ENCODE data around the gene TTC22. TPM values are rescaled to one million over a fixed set of nuclear protein-coding genes. Genes with fewer than 3 reads are reported as not detected.

TTC22 gene
- total RNA-seq, 1 donor from 2014 or later: 5.7 TPM

DNA sequence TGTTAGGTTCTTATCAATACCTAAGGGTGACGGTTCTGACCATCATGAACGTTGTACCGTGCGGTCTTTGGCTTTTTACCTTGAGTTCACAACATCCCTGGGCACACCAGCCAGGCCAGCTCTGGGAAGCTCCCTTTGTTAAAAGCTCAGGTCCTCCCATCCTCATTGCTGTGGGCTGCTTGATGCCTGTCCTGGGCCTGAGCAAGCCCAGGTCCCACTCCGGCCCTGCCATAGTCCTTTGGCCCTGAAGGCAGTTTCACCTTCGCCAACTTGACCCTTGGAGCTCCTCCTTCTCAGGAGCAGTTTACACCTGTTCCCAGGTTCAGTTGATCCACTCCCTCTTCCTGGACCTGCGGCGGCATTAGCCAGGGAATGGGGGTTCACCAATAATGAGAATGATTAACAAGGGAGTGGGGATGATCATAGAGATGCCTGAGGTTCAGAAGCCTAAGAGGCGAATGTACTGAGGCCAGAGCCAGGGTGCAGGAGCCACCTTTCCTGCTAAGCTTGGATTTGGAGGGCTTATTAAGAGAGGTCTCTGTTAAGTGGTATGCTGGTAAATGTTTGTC lies 45.7 kb upstream of the TTC22 start:
- no peak for DNase-seq (ENCODE audit: low read depth)
- Histone ChIP-seq H3K27me3 (ENCODE audit: control insufficient read depth, insufficient read depth, low read length) (no peaks in the 10 kb centered on the region), H3K36me3 (ENCODE audit: control insufficient read depth, insufficient read depth, low read length) (peaks cover 5% of the 10 kb centered on the region), H3K4me3 (ENCODE audit: low read depth, low read length) (no peak overlapping the region)
- TF ChIP-seq, protein P1, sequence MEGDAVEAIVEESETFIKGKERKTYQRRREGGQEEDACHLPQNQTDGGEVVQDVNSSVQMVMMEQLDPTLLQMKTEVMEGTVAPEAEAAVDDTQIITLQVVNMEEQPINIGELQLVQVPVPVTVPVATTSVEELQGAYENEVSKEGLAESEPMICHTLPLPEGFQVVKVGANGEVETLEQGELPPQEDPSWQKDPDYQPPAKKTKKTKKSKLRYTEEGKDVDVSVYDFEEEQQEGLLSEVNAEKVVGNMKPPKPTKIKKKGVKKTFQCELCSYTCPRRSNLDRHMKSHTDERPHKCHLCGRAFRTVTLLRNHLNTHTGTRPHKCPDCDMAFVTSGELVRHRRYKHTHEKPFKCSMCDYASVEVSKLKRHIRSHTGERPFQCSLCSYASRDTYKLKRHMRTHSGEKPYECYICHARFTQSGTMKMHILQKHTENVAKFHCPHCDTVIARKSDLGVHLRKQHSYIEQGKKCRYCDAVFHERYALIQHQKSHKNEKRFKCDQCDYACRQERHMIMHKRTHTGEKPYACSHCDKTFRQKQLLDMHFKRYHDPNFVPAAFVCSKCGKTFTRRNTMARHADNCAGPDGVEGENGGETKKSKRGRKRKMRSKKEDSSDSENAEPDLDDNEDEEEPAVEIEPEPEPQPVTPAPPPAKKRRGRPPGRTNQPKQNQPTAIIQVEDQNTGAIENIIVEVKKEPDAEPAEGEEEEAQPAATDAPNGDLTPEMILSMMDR (IDR thresholded peaks at IDR 0.05; ENCODE audit: insufficient read depth, low read length, poor library complexity, severe bottlenecking): no peak

DNA sequence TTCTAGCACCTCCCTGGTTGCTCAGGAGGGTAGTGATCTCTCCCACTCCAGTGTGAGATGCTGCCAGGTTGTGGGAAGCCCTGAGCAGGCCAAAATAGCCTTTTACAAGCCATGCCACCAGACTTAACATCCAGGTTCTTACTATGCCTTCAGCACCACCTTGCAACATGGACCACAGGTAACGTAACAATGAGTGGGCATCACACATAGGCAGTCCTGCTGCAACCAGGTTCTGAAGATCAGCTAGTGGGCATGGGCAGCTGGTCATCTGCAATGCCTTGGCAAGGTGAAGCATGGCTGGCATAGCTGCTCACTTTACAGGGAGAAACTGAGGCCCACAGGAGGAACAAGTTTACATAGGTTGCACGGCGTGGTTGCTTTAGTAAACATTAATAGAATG lies 45.2 kb upstream of the TTC22 start:
- Histone ChIP-seq H3K27me3 (ENCODE audit: control insufficient read depth, insufficient read depth, low read length) (no peaks in the 10 kb centered on the region), H3K4me3 (ENCODE audit: low read depth, low read length) (no peak overlapping the region), H3K36me3 (ENCODE audit: control insufficient read depth, insufficient read depth, low read length) (peaks cover 4% of the 10 kb centered on the region)
- no peak for DNase-seq (ENCODE audit: low read depth)
- TF ChIP-seq, protein P1 (IDR thresholded peaks at IDR 0.05; ENCODE audit: insufficient read depth, low read length, poor library complexity, severe bottlenecking): no peak

DNA sequence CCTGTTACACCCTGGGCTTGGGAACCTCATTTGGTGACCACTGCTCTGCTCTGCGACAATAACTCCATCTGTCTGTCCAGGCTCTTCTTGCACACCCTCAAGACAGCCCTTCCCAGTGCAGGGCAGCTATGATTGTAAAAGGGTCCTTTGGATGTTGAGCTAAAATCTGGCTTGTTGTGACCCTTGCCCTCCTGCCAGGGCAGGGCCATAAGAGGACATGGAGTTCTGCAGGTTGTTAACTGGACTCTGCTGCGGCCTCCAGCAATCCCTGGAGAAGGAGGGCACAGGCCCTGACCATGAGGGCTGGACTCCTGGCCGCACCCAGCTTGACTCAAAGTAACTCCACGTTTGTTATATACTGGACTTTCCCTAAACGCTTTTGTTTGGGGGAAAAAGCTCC lies 44.6 kb upstream of the TTC22 start:
- TF ChIP-seq, protein P1 (IDR thresholded peaks at IDR 0.05; ENCODE audit: insufficient read depth, low read length, poor library complexity, severe bottlenecking): no peak

DNA sequence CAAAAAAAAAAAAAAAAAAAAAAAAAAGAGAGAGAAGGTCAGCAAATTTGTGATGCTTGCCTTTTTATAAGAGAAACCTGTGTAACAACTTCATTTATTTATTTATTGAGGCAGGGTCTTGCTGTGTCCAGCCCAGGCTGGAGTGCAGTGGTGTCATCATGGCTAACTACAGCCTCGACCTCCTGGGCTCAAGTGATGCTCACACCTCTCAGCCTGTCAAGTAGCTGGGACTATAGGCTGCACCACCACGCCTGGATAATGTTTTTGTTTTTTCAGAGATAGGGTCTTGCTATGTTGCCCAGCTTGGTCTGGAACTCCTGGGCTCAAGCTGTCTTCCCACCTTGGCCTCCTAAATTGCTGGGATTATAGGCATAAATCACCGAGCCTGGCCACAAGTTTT lies 43.4 kb upstream of the TTC22 start:
- H3K4me3 ChIP-seq (ENCODE audit: low read depth, low read length): no peak overlapping the region
- TF ChIP-seq, protein P1 (IDR thresholded peaks at IDR 0.05; ENCODE audit: insufficient read depth, low read length, poor library complexity, severe bottlenecking): no peak
- no peak for DNase-seq (ENCODE audit: low read depth)

More for the DNA sequence above, 44.6 kb upstream of the TTC22 start:
- H3K27me3 ChIP-seq (ENCODE audit: control insufficient read depth, insufficient read depth, low read length): no peaks in the 10 kb centered on the region
- H3K4me3 ChIP-seq (ENCODE audit: low read depth, low read length): no peak overlapping the region
- H3K36me3 ChIP-seq (ENCODE audit: control insufficient read depth, insufficient read depth, low read length): no peaks in the 10 kb centered on the region
- DNase-seq (ENCODE audit: low read depth): no peak

DNA sequence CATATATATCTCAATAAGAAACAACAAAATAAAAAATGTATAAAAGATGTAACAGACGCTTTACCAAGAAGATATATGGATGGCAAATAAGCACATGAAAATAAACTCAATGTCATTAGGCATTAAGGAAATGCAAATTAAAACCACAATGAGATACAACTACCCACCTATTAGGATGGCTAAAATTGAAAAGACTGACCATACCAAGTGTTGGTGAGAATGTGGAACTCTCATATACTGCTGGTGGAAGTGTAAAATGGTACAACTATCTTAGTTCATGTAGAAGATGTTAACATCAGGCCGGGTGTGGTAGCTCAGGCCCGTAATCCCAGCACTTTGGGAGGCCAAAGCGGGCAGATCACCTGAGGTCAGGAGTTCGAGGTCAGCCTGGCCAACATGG lies 42.3 kb upstream of the TTC22 start:
- DNase-seq (ENCODE audit: low read depth): no peak
- Histone ChIP-seq H3K36me3 (ENCODE audit: control insufficient read depth, insufficient read depth, low read length) (no peaks in the 10 kb centered on the region), H3K4me3 (ENCODE audit: low read depth, low read length) (no peak overlapping the region), H3K27me3 (ENCODE audit: control insufficient read depth, insufficient read depth, low read length) (no peaks in the 10 kb centered on the region)
- TF ChIP-seq, protein P1 (IDR thresholded peaks at IDR 0.05; ENCODE audit: insufficient read depth, low read length, poor library complexity, severe bottlenecking): no peak

More for the DNA sequence above, 43.4 kb upstream of the TTC22 start:
- Histone ChIP-seq H3K27me3 (ENCODE audit: control insufficient read depth, insufficient read depth, low read length) (no peaks in the 10 kb centered on the region), H3K36me3 (ENCODE audit: control insufficient read depth, insufficient read depth, low read length) (no peaks in the 10 kb centered on the region)

DNA sequence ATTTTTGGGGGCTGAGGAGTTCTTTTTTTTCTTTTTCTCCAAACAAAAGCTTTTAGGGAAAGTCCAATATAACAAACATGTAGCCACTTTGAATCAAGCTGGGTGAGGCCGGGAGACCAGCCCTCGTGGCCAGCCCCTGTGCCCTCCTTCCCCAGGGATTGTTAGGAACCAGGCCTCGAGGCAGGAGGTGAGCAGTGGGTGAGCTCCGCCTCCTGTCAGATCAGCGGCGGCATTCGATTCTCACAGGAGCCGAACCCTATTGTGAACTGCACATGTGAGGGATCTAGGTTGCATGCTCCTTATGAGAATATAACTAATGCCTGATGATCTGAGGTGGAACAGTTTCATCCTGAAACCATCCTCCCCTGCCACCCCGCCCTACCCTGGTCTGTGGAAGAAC lies 41.8 kb upstream of the TTC22 start:
- DNase-seq (ENCODE audit: low read depth): no peak
- Histone ChIP-seq H3K27me3 (ENCODE audit: control insufficient read depth, insufficient read depth, low read length) (no peaks in the 10 kb centered on the region), H3K36me3 (ENCODE audit: control insufficient read depth, insufficient read depth, low read length) (no peaks in the 10 kb centered on the region), H3K4me3 (ENCODE audit: low read depth, low read length) (no peak overlapping the region)
- TF ChIP-seq, protein P1 (IDR thresholded peaks at IDR 0.05; ENCODE audit: insufficient read depth, low read length, poor library complexity, severe bottlenecking): no peak

All from kidney epithelial cell (primary cell).